PFSK-1 (cell line): ENCODE measurements around the gene SNCA.

Experiments
- FOXP2 ChIP-seq: optimal IDR thresholded peaks from 2 replicates; pipeline ENCODE3; 2011; ENCODE audit warnings: borderline replicate concordance, control low read depth, inconsistent platforms; ENCODE audit not compliant: insufficient read depth; ENCODE audit errors: extremely low read length, extremely low read depth
- POLR2AphosphoS5 ChIP-seq: IDR thresholded peaks from 2 replicates; pipeline ENCODE4 v1.6.1; 2012; ENCODE audit warnings: low read depth, mild to moderate bottlenecking, control low read depth, low read length, moderate library complexity
- REST ChIP-seq, 2 experiments: IDR thresholded peaks; 2 replicates each; pipeline versions ENCODE4 v1.6.1 to v1.8.0; 2011 to 2012; ENCODE audit warnings: low read depth in 2 of 2, low read length in 2 of 2, control low read depth in 1 of 2, inconsistent platforms in 1 of 2, mild to moderate bottlenecking in 1 of 2, moderate library complexity in 1 of 2; ENCODE audit not compliant: insufficient read depth in 1 of 2
- TAF1 ChIP-seq: IDR thresholded peaks from 2 replicates; pipeline ENCODE4 v1.6.1; 2012; ENCODE audit warnings: low read length, control low read depth, borderline replicate concordance; ENCODE audit not compliant: insufficient read depth

GRCh38 chr4:89733946-89734345 lies 103.0 kb downstream of the SNCA start:
- TF ChIP-seq TAF1, result no peak
- TF ChIP-seq REST (IDR thresholded peaks at IDR 0.05; ENCODE audit: insufficient read depth in 1 of 2, low read depth in 2 of 2, low read length in 2 of 2), result no peak
- TF ChIP-seq POLR2AphosphoS5, result no peak
- no peak for TF ChIP-seq FOXP2
